Measurements from ENCODE around the gene INHA.

INHA gene

GRCh38 chr2:219572237-219573001 lies at the start of gene INHA:
Gene INHA (plus strand): TSS chr2:219572310. CDS start chr2:219572375, 65 bp downstream.
- DNase-seq = no peak

- DNase-seq = no peak
These were observed 49.0 kb upstream of the INHA start for GRCh38 chr2:219523031-219523671.

- no peak for DNase-seq
These were observed 47.3 kb upstream of the INHA start for GRCh38 chr2:219524817-219525216.

- no peak for DNase-seq
These were observed 46.4 kb upstream of the INHA start for GRCh38 chr2:219525533-219526232.

- no peak for DNase-seq
These were observed 45.6 kb upstream of the INHA start for GRCh38 chr2:219526320-219527075.

- DNase-seq = no peak
These were observed 45.1 kb upstream of the INHA start for GRCh38 chr2:219527076-219527394.

- no peak for DNase-seq
These were observed 44.6 kb upstream of the INHA start for GRCh38 chr2:219527472-219527871.

GRCh38 chr2:219530048-219530963 lies 41.8 kb upstream of the INHA start:
- DNase-seq = peak; percentile 89

- no peak for DNase-seq
These were observed 40.3 kb upstream of the INHA start for GRCh38 chr2:219531639-219532377.

GRCh38 chr2:219532378-219532649 lies 39.8 kb upstream of the INHA start:
- DNase-seq = no peak

- DNase-seq = no peak
These were observed 38.0 kb upstream of the INHA start for GRCh38 chr2:219533930-219534661.

- DNase-seq = no peak
These were observed 35.7 kb upstream of the INHA start for GRCh38 chr2:219536425-219536824.

- no peak for DNase-seq
These were observed 35.1 kb upstream of the INHA start for GRCh38 chr2:219536967-219537366.

GRCh38 chr2:219537657-219538488 lies 34.2 kb upstream of the INHA start:
- no peak for DNase-seq

GRCh38 chr2:219538504-219538951 lies 33.6 kb upstream of the INHA start:
- DNase-seq = peak; percentile 74

GRCh38 chr2:219538956-219539788 lies 32.9 kb upstream of the INHA start:
- DNase-seq = no peak

- no peak for DNase-seq
These were observed 32.0 kb upstream of the INHA start for GRCh38 chr2:219539926-219540678.

Measured in left hindlimb (tissue), 1 donor.